ENCODE data around the gene RNF217. TPM values are rescaled to one million over a fixed set of nuclear protein-coding genes. Genes with fewer than 3 reads are reported as not detected.

The RNF217 gene
- total and polyA plus RNA-seq, 10 of the 15 experiments (the other 5 are each of a cell fraction or from before 2014, with no cell fraction given), result under 0.01 to 11.7 (median 0.04) TPM; not detected in 3

GRCh38 chr6:124947971-124948451, 14.2 kb upstream of the RNF217 start (continued):
- no peak for TF ChIP-seq NR2C2 (IDR thresholded peaks at IDR 0.05; ENCODE audit: borderline replicate concordance, control insufficient read depth, insufficient read length, low read depth)
- no peak for TF ChIP-seq ZBTB11 (CRISPR knock-in tag; IDR thresholded peaks at IDR 0.05)
- no peak for TF ChIP-seq FOXM1 (IDR thresholded peaks at IDR 0.05; ENCODE audit: low read depth, low read length)
- no peak for TF ChIP-seq TARDBP (IDR thresholded peaks at IDR 0.05; ENCODE audit: borderline replicate concordance)
- no peak for TF ChIP-seq EED (IDR thresholded peaks at IDR 0.05; ENCODE audit: low read depth)
- no peak for TF ChIP-seq ETV6 (conservative IDR thresholded peaks at IDR 0.05 in 1 of 2, IDR thresholded peaks at IDR 0.05 in 1 of 2; ENCODE audit: borderline replicate concordance in 1 of 2, low read depth in 1 of 2)

GRCh38 chr6:124949706-124950105, 12.5 kb upstream of the RNF217 start:
- no peak overlapping the region for H2AFZ ChIP-seq (ENCODE audit: control insufficient read depth, low read depth, low read length)
- H3K4me1 ChIP-seq (ENCODE audit: control insufficient read depth, insufficient read depth, low read length), result no peaks in the 10 kb centered on the region
- no peaks in the 10 kb centered on the region for H3K9me3 ChIP-seq (replicated peaks; ENCODE audit: control insufficient read depth, insufficient read depth, low read length)
- TF ChIP-seq MAX (IDR thresholded peaks at IDR 0.05; ENCODE audit: low read depth, low read length), result no peak
- no peak for TF ChIP-seq IKZF2 (IDR thresholded peaks at IDR 0.05)
- TF ChIP-seq NFYA (IDR thresholded peaks at IDR 0.05; ENCODE audit: borderline replicate concordance, low read depth, low read length), result no peak
- no peak for TF ChIP-seq YBX1 (IDR thresholded peaks at IDR 0.05)
- TF ChIP-seq SREBF2 (IDR thresholded peaks at IDR 0.05; ENCODE audit: low read length), result no peak
- TF ChIP-seq CREM (IDR thresholded peaks at IDR 0.05; ENCODE audit: low read depth), result no peak
- no peak for TF ChIP-seq CHD2 (IDR thresholded peaks at IDR 0.05; ENCODE audit: borderline replicate concordance, low read depth, low read length)
- TF ChIP-seq SUZ12 (IDR thresholded peaks at IDR 0.05; ENCODE audit: unreplicated experiment), result no peak
- no peak for TF ChIP-seq EGR1 (IDR thresholded peaks at IDR 0.05; ENCODE audit: borderline replicate concordance in 1 of 2, low read depth in 2 of 2, low read length in 2 of 2)
- TF ChIP-seq RELB (IDR thresholded peaks at IDR 0.05; ENCODE audit: low read depth), result no peak
- no peak for TF ChIP-seq ZZZ3 (IDR thresholded peaks at IDR 0.05; ENCODE audit: control insufficient read depth, insufficient read length, low read depth)
- no peak for TF ChIP-seq JUND (IDR thresholded peaks at IDR 0.05; ENCODE audit: low read depth, low read length)
- no peak for TF ChIP-seq MTA2 (IDR thresholded peaks at IDR 0.05; ENCODE audit: low read depth)
- no peaks in the 10 kb centered on the region for H3K27me3 ChIP-seq (replicated peaks in 1 of 2; ENCODE audit: control insufficient read depth in 2 of 2, insufficient read depth in 2 of 2, low read length in 1 of 2)
- SMC1A ChIA-PET (ENCODE audit: uncharacterized antibody, unreplicated experiment), result no interaction called here
- H3K36me3 ChIP-seq (ENCODE audit: control insufficient read depth in 2 of 2, insufficient read depth in 2 of 2, low read length in 1 of 2), result no peaks in the 10 kb centered on the region
- intact Hi-C loops (cut with micrococcal nuclease; ENCODE audit: unreplicated experiment) (no loop called here), in situ Hi-C loops (cut with MboI) (no loop called here)
- ATAC-seq (no peak), FAIRE-seq (no peak), DNase-seq (ENCODE audit: low read depth, low spot score) (no peak)
- BruUV-seq (replicated peaks), result no TSS peak
- CTCF ChIA-PET, result no interaction called here
- H3K27ac ChIP-seq (ENCODE audit: control insufficient read depth, insufficient read depth), result no peak overlapping the region
- RAD21 ChIA-PET (ENCODE audit: unreplicated experiment), result no interaction called here
- H3K9ac ChIP-seq (ENCODE audit: control insufficient read depth, insufficient read depth, low read length), result no peak overlapping the region
- no peaks in the 10 kb centered on the region for H4K20me1 ChIP-seq (ENCODE audit: control insufficient read depth, insufficient read depth)
- no peak overlapping the region for H3K4me2 ChIP-seq (ENCODE audit: control insufficient read depth, insufficient read depth)
- POLR2A ChIA-PET, result no interaction called here
- 0% methylated on average over 3 of the region's 3 CpGs for WGBS (ENCODE audit: insufficient coverage, insufficient replicate concordance, low lambda C conversion rate, missing lambda C conversion rate)
- no peak overlapping the region for H3K4me3 ChIP-seq
- H3K79me2 ChIP-seq (ENCODE audit: control insufficient read depth, insufficient read depth, low read length), result no peaks in the 10 kb centered on the region
